Kasumi-1 (cell line): ENCODE measurements around the gene VPS54.
A peak's percentile ranks its signal among the peaks of the same experiment; 100 is the strongest.
"Not testable (repeated sequence)": the region's sequence is repeated elsewhere in the genome, so short reads cannot be mapped to it uniquely, and the experiment has no call there.

ENCODE experiments used
- DNase-seq, 2 experiments: peaks; one replicate each; lab custom pipeline; 2025; lab: John Stamatoyannopoulos, UW

Gene VPS54

DNA sequence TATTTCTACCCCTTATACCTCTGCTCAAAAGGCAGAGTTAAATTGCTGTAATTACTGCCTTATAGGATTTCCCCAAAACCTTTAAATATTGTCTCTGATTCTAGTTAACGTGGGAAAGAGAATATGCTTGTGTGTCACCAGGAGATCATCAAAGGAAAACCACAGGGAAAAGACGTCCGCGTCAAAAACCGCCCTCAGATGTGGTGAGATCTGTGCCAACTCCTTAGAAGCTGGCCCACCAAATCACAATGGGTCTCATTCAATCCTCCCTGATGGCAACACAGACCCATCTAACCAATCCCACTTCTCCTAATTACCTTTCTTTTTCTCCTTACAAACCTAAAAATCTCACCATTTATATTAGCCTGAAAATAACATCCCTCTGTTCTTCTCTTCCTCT lies 25.4 kb downstream of the VPS54 start:
- no peak for DNase-seq

DNA sequence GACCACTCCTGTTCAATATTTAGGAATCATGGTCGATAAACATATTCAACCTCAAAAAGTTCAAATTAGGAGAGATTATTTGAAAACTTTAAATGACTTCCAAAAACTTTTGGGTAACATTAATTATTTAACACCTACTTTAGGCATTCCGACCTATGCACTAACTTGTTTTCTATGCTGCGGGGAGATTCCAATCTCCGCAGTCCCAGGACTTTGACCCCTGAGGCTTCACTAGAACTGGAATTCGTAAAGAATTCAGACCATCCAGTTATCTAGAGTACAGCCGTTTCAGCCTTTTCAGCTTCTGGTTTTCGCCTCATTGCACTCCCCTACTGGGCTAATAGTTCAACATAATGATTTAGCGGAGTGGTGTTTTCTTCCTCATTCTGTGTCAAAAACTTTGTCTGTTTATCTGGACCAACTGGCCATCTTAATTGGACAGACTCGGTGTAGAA lies 26.1 kb downstream of the VPS54 start:
- DNase-seq, result not testable (repeated sequence)

DNA sequence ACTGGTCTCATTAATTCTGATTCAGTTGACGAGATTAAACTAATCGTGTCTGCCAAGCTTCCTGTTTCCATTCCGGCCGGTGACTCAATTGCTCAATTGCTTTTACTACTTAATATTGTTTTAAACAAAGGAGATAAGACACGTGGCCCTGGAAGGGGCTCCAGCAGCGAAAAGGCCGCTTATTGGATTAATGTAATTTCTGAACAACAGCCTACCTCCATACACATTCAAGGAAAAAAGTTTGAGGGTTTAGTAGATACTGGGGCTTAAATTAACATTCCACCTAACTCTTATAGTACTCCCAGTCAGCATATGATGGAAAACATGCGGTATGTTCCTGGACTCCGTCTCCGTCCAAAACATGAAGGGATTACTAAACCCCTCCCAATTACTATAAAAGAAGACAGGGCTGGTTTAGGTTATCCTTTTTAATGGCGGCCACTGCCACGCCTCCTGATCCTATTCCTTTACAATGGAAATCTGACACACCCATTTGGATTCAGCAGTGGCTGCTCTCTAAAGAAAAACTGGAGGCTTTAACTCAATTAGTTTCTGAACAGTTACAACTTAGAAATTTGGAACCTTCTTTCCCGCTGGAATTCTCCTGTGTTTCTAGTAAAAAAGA lies 27.1 kb downstream of the VPS54 start:
- DNase-seq, result no peak

DNA sequence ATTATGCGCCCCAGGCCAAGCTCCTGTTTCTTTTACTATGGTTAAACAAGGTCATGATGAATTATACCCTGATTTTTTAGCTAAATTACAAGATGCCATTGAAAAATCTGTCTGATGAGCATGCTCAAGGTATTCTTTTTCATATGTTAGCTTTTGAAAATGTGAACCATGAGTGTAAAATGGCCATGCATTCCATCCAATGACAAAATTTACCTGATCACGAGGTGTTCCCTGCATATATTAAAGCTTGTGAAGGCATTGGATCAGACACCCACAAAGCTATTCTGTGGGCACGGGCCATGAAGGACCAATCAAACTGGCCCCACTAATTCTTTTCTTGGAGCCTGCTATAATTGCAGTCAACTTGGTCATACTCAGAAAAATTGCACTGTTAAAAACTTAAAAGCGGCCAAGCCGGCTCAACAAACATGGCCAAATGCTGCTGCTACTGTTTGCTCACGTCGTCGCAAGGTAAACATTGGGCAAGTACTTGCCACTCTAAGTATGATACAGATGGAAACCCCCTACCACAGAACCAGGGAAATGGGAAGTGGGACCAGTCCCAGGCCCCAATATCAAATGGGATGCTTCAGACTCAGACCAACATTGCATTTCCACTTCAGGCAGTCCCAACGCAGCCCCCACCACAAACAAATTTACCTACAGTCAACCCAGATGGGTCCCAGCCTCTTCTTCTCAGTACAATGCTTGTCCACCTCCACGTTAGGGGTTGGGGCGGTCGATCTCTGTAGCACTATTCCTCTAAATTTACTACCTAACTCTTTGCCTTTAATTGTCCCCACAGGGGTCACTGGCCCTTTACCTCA lies 27.8 kb downstream of the VPS54 start:
- DNase-seq, result not testable (repeated sequence)

DNA sequence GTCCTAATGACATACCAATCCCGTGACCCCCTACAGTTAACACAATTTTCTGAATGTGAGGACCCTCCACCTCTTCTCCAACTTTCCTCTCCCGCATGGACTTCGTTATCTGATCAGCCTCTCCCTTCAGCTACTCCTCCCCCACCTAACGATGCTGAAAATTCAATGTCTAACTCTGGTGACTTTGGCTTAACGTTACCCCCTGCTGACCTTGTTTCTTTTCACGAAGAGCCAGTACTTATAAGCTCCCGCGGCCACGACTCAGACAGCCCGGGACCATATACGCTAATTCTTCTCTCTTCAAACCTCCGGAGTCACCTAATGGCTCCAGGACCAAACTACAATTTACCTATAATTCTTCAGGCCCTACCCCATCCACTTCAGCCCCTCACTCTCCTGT lies 29.2 kb downstream of the VPS54 start:
- DNase-seq, result no peak

DNA sequence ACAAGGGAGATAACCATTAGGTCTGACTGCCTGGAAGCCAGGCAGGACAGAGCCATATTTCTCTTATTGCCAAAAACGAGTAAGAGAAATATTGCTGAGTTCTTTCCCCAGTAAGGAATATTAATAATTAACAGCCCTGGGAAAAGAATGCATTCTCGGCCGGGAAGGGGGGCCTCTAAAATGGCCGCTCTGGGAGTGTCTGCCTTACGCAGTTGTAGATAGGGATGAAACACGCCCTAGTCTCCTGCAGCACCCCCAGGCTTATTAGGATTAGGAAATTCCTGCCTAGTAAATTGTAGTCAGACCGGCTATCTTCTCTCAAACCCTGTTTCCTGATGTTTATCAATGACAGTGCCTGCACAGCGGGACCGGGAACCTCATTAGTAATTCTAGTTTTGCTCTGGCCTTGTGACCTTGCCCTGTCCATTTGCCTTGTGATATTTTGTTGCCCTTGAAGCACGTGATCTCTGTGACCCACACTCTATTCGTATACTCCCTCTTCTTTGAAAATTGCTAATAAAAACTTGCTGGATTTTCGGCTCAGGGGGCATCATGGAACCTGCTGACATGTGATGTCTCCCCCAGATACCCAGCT lies 30.3 kb downstream of the VPS54 start:
- not testable (repeated sequence) for DNase-seq

DNA sequence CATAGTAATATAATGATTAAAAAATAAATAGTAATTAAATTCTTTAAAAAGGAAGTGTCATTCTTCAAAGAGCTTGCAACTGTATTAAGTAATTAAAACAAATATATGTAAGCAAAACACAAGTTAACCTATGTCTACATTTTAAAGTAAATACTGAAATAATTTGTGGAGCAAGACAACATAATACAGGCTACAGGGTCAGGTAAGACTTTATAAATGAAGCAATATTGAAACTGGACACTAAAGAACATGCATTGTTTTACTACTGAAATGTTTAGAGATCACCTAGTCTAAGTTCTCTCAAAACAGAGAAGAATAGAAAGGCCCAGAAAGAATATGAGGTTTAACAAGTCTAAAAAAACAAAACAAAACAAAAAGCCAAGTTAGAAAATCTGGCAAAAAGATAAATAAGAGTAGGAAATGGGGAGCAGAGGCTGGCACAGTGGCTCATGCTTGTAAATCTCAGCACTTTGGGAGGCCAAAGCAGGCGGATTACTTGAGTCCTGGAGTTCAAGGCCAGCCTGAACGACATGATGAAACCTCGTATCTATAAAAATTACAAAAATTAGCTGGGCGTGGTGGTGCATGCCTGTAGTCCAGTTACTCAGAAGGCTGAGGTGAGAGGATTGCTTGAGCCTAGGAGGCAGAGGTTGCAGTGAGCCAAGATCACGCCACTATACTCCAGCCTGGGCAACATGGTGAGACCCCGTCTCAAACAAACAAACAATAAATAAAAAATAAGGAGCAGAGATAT lies 34.4 kb downstream of the VPS54 start:
- DNase-seq, result no peak

DNA sequence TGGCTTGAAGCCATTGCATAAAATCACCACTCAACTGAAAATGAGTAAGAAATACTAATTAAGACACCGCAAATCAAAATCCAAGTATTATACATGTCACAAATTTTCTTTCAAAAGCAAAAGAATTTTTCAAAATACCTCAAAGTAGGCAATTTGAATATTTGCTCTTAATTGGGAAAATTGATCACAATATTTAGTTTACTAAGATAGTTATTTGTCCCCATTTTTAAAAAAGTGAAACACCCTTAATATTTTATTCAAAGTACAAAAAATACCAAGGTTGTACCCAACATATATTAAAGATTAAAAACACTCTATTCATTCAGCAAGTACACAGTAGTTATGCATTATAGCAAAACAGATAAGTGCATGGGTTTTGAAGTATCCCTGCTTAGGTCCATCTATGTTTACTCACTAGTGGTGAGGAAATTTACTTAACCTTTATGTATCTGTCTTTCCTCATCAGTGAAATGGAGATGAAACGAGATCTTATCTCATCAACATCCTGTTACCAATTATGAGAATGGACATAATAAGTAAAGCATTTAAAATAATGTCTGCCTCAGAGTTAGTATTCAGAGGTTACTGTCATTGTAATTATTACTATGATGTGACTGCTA lies 35.1 kb downstream of the VPS54 start:
- DNase-seq, result no peak

DNA sequence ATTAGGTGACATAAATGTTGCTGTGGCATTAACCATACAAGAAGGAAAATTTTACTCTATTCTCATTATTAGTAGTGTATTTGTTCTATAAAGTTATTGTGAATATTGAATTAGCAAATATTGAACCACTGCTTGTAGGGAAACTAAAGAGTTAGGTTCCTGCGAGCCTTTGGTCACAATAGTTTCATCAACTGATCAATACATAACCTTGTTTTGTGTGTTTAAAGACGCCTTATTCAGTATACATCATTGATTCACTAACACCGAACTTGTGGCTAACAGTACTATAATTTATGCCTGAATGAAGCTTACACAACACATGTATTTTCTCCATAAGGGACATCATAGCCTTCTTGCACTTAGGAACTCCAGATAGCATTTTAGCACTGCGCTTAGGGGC lies 36.9 kb downstream of the VPS54 start:
- DNase-seq, result no peak

DNA sequence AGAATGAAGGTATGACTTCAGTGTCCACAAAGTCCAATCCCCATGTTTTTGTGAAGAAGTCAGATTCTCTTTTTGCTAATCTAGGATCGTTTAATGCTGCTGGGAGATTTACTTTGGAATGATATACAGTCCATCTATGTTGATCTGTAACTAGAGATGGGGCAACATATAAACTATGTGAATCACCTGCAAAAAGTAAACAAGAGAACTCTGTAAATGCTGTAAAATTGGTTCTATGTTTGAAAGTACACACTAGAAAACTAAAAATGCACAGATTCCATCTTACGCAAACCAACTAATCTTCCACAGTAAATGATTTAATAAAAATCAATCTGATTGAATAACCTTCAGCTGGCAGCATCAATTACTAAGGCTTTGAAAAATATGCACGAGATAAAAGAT lies 37.5 kb downstream of the VPS54 start:
- no peak for DNase-seq

DNA sequence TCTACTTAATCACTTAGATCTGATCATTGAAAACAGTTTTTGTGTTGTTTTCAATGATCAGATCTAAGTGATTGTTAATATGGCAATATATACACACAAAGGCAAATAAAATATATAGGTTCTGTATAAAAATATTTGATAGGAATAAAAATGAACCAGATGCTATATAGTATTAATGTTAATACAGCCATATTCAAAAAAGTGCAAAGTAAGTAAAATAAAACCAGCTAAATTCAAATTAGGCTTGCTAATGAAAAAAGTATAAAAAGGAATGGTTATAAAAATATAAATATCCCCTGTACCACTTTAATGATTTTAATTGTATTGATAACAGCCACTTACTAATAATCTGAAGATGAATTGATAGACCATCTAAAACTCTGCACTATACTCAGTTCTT lies 38.4 kb downstream of the VPS54 start:
- DNase-seq, result no peak

DNA sequence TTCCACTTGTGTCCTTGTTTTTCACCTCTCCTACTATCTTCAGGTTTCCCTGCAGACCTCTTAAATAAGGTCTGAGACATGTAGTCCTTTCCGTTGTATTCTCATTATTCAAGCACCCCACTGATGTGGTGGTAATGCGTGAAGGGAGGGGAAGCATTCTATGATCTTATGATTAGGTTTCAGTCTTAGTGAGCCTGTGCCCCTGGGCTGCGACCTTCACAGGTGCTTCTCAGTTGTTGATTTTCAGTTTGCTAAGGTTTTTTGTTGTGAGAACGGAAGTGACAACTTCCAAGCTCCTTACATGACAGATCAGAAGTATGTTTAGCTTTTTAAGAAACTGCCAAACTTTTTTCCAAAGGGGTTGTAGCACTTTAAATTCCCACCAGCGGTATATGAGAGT lies 41.3 kb downstream of the VPS54 start:
- no peak for DNase-seq

DNA sequence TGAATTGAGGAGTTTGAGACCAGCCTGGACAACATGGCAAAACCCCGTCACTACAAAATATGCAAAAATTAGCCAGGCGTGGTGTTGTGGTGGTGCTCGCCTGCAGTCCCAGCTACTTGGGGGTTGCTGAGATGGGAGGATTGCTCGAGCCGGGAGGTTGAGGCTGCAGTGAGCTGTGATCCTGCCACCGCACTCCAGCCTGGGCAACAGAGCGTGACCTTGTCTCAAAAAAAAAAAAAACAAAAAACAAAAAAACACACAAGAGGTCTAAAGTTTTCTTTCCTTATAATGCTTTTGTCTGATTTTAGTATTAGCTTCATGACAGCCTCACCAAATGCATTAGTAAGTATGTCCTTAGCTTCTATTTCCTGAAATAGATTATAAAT lies 43.1 kb downstream of the VPS54 start:
- no peak for DNase-seq

DNA sequence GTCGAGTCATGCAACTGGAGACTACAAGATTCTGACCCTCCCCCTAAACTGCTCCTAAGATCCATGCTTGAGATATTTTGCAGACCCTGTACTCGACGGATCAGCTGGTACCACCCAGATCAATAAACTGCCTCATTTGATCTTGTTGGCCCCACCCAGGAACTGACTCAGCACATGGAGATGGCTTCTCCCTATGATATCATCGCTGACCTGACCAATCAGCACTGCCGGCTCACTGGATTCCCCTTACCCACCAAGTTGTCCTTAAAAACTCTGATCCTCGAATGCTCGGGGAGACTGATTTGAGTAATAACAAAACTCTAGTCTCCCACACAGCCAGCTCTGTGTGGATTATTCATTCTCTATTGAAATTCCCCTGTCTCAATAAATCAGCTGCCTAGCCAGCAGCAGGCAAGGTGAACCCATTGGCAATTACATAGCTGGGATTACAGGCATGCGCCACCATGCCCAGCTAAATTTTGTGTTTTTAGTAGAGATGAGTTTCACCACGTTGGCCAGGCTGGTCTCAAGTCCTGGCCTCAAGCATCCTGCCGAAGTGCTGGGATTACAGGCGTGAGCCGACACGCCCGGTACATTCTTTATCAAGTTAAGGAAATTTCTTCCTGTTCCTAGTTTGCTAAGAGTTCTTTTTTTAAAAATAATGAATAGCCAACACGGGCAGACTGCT lies 43.6 kb downstream of the VPS54 start:
- DNase-seq, result no peak

DNA sequence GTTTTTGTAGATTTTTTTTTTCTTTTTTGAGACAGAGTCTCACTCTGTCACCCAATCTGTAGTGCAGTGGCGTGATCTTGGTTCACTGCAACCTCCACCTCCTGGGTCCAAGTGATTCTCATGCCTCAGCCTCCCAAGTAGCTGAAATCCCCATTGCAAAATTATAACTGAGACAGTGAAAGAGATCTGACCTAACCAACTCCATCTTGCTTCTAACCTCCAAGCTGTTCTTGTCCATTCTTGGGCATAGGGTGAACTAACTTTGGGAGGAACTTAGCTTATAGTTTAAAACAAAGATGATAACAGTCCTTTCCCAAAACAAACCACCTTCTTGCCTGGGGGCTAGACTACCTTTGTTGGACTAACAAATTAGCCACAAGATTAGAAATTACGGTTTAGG lies 44.2 kb downstream of the VPS54 start:
- DNase-seq, result not testable (repeated sequence)

DNA sequence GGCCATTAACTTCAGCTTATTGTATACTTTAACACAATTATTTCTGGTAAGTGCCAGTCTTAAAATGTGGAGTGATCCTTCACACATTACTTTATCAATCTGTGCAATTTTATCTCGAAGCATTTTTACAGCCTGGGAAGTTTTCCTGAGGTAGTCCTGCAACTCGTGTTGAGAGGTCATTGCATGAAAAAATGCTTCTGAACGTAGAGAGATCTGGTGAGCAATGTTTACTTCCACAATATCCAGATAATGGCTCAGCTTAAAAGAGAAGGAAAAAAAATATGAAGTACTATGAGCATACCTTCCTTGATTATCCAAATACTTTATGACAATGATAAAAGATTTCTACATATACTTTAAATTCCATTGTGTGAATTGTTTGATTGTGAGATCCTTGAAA lies 57.0 kb downstream of the VPS54 start:
- DNase-seq, result no peak

DNA sequence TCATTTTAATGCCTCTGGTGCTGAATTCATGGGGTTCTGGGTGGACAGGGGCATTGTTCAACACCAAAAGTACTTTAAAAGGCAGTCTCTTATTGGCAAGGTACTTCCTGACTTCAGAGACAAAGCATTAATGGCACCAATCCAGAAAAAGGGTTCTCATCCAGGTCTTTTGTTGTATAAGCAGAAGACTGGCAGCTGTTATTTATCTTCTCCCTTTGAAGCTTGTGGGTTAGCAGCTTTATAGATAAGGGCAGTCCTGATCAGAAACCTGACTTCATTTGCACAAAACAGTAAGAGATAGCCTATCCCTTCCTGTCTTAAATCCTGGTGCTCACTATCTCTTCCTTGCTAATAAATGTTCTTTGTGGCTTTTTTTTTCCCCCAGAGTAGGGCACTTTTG lies 68.8 kb downstream of the VPS54 start:
- DNase-seq, result no peak

DNA sequence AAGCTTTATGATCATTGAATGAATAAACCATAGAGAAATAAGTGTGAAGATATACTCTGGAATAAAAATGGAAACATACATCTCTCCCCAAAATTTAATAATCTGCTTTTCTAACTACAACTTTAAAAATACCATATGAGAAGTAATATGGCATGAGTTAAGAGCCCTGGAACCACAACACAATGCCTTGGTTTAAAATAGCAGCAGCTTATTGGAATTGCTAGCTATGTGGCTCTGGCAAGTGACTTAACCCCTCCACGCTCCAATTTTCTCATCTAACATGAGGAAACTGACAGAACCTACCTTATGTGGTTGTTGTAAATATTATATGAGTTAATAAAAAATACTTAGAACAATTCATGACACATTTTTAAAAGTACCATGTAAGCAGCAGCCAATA lies 76.4 kb downstream of the VPS54 start:
- no peak for DNase-seq

DNA sequence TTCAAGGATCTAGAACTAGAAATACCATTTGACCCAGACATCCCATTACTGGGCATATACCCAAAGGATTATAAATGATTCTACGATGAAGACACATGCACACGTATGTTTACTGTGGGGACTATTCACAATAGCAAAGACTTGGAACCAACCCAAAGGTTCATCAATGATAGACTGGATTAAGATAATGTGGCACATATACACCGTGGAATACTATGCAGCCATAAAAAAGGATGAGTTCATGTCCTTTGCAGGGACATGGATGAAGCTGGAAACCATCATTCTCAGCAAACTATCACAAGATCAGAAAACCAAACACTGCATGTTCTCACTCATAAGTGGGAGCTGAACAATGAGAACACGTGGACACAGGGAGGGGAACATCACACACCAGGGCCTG lies 87.1 kb downstream of the VPS54 start:
- not testable (repeated sequence) for DNase-seq

DNA sequence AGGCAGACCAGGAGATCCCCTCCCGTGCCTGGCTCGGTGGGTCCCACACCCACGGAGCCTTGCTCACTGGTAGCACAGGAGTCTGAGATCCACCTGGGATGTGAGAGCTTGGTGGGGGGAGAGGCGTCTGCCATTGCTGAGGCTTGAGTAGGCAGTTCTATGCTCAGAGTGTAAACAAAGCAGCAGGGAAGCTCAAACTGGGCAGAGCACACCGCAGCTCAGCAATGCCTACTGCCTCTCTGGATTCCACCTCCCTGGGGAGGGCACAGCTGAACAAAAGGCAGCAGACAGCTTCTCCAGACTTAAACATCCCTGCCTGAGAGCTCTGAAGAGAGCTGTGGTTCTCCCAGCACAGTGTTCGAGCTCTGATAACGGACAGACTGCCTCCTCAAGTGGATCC lies 92.4 kb downstream of the VPS54 start:
- no peak for DNase-seq

DNA sequence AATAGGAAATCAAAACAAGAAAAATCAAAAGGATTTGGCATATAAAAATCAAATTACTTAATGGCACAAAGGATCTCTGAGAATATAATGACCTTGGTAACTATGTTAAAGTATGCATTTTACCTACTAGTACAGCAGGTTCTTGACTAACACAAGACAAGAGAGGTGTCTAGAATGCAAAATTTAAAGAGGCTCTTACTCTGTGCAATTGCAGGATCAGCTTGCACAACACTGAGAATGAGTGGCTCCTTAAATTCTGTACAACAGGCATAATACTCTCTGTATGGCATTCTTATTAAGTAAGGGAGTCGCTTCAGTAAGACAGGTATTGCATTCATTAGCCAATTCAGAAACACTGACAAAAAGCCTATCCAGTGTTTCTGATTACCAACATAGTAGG lies 104.9 kb downstream of the VPS54 start:
- DNase-seq, result no peak

DNA sequence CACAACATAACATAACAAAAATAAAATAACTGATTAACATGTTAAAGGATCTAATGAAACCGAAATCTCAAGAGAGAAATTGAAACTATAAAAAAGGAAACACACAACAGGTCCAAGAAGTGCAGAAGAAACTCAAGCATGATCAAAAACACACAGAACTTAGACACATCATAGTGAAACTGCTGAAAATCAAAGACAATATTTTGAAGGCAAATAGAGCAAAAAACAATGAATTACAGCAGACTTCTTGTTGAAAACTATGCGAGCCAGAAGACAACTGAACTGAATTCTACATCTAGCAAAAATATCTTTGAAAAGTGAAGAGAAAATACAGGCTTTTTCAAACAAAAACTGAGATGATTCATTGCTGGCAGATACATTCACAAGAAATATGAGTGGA lies 116.2 kb downstream of the VPS54 start:
- DNase-seq, result peak; percentile 9 to 37
